ENCODE data around the gene CCDC146.

Gene CCDC146

DNA sequence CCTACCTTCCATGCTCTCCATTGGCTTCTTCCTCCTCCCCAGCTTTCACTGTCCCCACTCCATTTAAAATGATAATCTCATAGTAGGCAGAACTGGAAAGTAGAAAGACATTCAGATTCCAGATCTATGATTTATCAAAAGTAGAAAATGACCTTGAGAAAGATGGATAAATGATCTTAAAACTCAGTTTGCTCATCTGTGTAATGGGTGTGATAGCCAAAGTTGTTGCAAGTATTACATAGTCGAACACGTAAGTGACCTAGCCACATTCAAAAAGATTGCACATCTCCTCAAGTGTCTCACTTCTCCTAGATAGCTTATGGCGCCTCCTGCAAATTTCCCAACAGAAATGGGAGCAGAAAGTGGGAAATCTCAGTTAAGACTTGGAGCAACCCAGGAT lies 167.0 kb downstream of the CCDC146 start:
- no peak for DNase-seq (ENCODE audit: low read depth)

DNA sequence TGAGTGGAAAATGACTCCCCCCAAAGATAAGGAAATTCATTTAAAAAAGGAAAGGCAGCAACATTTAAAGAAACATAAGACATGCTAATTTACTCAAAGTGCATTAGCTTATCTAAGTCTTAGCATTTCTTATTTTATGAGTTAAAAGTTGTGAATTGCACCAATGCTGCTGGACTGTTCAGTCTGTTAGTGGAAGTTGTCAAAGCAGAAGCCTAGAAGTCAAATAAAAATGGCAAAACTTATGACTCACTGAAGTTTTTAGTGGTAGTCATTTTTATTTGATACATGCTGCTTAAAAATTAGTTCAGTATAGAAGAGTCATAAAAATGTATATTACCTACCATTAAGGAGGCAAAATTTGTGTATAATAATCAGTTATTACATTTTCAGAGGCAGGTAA lies 168.0 kb downstream of the CCDC146 start:
- no peak for DNase-seq (ENCODE audit: low read depth)

DNA sequence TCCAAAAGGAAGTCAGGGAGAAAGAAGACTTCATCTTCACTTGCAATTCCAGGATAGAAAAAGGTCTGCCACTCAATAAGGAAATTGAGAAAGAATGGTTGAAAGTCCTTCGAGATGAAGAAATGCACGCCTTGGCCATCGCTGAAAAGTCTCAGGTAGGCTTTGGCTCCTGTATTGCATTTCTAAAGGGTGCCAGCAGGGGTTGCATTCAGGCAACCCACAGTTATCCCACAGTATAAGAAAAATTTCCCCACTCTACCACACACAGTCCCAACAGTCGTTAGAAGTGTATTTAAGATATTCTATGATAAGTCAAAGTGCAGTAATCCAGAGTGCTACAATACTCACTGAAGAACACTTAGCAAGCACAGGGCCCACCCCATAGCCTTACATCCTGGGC lies 170.6 kb downstream of the CCDC146 start:
- DNase-seq (ENCODE audit: low read depth) = no peak

DNA sequence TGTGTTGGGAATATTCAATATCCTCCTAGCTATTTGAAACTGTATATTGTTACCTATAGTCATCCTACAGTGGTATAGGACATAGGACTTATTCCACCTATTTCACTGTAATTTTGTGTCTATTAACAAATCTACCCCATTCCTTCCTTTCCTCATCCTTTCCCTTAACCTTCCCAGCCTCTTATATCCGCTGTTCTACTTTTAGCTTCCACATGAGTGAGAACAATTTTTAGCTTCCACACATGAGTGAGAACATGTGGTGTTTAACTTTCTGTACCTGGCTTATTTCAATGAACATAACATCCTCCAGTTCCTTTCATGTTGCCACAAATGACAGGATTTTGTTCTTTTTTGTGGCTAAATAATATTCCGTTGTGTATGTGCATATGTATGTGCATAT lies 173.1 kb downstream of the CCDC146 start:
- DNase-seq (ENCODE audit: low read depth) = no peak

DNA sequence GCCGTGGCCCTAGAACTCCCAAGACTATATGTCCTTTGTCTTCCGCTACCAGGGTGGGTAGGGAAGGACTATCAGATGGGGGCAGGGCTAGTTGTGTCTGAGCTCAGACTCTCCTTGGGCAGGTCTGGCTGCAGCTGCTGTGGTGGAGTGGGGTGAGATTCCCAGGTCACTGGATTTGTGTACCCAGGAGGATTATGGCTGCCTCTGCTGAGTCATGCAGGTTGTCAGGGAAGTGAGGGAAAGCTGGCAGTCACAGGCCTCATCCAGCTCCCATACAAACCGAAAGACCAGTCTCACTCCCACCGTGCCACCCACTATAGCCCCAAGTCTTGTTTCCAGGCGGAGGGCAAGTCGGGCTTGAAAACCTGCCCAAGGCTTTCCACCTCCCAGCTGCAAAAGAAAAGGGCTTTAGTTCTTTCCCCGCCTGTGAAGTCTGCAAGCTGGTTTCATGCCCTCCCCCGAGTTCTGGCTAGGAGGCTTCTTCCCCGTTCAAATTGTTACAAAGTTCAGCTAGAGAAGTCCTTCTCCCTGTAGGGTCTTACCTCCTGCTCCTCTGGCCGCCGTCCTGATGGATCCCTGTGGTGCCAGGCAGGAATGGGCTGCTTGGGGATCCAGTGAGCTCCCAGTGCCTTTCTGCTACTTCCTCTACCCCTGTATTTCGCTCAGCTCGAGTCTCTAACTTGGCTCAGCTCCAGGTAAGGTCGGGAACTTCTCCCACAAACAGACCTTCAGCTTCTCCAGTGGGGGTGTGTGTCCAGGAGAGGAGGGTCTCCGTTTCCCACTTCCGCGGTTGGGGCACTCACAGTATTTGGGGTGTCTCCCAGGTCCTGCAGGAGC lies 184.0 kb downstream of the CCDC146 start:
- DNase-seq (ENCODE audit: low read depth) = no peak

DNA sequence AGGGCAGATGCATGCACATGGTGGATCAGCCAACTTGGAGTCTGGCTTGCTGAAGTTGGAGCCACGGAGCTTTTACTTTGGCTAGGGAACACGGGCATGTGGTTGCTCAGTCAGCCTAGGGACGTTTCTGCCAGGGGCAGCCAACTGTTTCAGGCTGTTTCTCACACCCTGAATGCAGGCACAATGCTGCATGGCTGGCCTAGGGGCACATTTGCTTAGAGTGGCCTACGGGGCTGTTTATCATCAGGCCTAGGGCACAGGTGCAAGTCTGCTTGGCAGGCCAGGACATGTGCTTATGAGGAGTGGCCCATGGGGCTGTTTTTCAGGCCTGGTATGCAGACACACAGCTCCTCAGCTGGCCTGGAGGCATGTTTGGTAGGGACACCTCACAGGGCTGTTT lies 186.4 kb downstream of the CCDC146 start:
- DNase-seq (ENCODE audit: low read depth) = no peak

DNA sequence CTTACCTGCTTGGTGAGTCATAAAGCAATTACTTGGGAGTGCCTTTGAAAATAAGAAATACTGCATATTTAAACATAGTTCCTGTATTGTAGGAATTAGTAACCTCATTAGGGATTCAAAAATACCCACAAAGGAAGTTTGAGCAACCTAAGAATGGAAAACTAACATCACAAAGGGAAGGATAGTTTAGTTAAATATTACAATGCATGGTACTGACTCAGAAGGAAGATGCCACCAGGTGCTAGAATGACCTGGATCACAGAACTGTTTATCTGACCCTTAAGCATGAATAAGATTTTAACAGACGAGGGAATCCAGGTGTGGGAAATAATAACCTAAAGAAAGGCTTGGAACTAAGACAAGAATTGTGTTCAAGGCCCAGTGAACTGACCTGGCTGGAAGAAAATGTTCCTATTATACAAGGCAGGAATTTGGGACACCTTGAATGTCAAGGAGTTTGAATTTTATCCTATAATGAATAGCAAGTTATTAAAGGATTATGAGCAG lies 187.4 kb downstream of the CCDC146 start:
- no peak for DNase-seq (ENCODE audit: low read depth)

DNA sequence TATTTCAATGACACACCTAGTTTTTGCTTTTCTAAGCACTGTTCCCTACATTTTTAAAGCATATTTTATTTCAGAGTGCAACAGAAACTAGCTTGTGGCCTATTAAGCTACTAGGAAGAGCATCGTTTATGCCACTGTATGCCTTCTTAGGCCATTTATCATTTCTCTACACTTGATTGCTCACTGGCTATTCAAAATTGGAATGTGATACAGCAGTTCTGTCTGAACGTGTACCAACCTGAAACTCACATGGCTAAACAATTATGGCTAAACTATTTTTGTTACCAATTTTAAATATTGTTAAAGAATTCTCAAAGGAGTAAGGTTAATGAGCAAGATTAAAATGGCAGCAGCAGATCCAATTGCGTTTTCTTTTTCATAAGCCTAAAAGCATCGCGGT lies 188.6 kb downstream of the CCDC146 start:
- DNase-seq (ENCODE audit: low read depth) = no peak

DNA sequence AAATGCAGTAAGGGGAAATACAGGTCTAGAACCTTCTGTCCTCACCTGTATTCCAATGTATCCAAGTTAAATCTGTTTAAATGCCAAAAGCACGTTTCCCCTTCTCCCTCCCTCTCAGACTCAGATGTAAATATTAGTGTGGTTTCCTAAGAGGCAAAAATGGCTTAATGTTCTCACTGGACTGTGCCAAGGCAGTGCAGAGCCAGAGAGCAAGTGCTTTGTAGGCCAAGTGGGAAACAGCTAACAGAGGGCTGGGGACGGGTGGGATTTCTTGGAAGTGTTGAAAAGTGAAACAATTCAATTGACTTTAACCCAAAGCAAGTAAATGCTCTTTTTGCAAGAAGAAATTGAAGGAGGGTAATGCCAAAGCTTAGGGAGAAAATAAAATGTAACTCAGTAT lies 190.7 kb downstream of the CCDC146 start:
- DNase-seq (ENCODE audit: low read depth) = no peak

DNA sequence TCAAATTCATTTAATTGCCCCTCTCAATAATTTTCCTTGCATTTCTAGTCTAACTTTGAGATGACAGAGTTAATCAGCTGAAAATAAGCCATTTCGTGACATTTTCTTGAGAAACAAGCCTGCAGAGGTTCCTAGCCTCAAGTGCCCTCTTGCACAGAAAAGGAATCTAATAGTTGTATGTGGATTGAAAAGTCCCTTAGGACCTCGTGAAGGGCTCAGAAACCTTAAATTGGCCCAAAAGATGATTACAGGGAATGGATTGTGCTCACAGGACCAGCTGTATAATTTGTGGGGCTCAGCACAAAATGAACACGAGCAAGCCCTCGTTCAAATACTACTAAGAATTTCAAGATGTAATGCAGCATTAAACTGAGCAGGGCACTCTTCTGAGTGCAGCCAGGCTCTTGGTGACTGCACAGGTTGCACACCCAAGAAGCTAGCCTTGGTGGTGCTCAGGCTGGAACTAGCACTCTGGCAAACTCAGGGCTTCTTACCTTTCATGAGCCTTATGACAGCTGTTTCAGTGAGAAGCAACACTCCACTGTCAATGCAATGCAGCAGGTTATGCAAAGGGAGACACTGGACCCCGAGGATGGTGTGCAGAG lies 191.6 kb downstream of the CCDC146 start:
- DNase-seq (ENCODE audit: low read depth) = no peak

DNA sequence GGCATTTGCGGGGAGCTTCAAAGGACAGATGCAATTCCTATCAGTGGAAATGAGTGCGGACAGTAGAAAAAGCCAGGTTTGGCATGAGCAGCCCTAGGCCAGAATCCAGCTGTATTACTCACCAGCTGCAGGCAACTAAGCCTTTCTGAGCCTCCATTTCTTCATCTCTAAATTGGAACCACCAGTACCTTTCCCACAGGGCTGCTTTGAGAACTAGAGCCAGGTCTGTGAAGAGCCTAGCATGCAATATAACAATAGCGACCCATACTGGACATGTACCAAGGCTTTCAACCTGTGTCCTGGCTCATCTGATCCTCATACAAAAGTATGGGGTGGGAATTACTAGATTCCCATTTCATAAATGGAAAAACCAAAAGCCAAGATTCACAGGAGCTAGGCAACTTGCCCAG lies 192.8 kb downstream of the CCDC146 start:
- no peak for DNase-seq (ENCODE audit: low read depth)

DNA sequence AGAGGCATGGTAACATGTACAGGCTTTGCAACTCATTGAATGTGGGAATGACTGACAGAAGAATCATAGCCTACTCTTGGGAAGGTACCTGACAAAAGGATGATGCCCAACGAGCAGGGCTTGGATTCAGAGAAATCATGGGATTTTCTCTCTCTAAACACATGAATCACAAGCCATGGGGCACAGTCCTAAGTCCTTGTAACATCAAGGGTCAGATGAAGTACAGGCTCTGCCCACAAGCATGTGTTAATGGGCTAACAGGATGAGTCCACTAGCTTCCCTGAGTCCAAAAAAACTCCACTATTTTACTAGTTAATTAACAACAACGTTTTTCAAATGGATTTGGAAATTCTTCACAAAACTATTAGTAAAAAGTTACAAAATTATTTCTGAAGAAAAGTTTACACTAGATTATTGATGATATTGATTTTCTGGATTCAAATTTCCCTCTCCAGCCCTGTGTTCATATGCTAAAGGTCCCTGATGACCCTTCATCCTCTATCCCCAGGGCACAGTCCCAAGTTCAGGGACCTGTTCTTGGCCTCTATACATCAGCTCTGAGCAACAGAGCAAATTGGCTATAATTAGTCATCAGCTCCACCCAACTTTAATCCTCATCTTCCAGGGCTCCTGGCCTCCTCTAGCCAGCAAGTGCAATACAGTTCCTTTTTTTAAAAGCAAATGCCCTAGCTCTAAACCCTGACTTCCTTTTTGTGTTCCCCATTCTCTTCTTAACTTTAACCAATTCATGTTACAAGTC lies 194.0 kb downstream of the CCDC146 start:
- no peak for DNase-seq (ENCODE audit: low read depth)

DNA sequence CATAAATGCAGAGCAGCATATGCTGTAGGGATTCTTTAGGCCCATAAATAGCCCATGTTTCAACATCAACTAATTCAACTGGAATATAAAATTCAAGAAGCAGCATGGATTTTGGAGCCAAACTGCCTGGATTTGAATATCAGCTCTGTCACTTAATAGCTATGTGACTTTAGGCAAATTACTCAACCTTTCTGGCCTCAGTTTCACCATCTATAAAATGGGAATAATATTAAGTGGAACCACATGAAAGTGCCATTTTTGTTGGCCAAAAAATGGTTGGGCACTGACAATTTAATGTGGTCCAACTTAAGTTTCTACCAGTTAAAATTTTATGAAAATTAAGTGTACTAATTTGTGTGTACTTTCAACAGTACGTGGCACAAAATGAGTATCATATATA lies 195.6 kb downstream of the CCDC146 start:
- DNase-seq (ENCODE audit: low read depth) = no peak

DNA sequence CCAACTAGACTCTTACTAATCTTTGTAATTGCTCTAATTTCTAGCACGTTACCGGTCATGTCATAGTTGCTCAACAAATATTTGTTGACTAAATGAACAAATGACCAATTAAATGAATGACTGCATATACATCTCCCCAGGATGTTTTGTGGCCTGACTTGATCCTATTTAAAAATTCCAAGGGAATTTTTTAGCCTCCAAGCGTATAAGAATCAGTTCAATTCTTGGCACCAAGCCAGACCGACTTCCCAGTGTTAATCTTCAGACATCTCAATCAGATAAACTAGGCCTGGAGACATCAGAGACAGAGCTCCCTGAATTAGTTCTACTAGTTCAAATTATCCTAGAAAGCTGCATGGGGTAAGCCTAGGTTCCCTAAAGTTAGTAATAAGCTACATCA lies 197.7 kb downstream of the CCDC146 start:
- DNase-seq (ENCODE audit: low read depth) = no peak

DNA sequence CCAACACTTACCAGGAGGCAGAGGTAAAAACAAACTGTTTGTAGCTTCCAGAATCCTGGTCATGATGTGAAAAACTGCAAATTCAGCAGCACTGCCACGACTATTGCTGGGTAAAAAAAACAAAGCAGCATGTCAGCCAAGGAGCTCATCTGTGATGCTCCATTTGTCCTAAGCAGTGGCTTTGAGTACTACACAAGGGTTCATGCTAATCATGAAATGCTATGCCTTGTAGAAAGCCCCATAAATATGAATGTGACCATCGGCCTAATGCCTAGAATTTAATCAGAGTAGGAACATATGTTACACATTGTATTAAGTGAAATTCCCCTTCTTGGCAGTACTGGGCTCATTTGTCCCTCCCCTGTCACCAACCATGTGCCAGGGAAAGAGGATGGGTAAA lies 198.3 kb downstream of the CCDC146 start:
- no peak for DNase-seq (ENCODE audit: low read depth)

DNA sequence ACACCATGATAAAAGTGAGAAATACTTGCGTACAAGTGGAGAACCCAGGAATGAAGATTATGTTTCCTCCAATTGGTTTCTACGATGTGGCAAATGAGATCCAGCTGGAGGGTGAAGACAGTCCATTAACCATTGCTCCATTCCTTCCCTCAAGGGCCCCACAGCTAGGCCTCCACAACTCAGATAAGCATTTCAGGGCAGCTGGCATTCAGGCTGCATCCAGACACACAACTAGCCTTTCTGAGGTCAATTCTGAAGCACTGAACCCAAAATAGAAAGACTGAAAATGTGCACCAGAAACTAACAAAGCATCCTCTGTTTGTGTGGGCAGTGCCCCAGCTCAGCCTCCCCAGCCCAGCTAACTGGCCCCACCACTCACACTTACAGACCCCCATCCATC lies 198.9 kb downstream of the CCDC146 start:
- no peak for DNase-seq (ENCODE audit: low read depth)

DNA sequence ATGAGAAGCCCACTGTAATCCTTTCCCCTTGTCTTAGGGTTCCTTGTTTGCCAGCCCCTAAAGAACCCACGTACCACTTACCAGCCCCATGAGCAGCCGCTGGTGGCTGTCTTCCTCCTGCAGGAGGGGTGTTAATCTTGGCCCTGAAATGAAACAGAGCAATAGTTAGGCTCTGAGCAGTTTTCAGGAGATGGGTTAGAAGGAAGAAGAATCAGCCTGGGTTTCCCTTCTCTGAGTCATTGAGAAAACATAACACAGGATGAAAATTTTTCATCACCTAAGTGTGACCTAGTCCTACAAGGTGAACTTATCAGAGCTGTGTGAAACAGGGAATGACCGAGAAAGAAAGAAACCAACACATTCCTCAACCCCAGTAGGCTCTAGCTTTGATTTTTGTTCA lies 203.7 kb downstream of the CCDC146 start:
- no peak for DNase-seq (ENCODE audit: low read depth)

DNA sequence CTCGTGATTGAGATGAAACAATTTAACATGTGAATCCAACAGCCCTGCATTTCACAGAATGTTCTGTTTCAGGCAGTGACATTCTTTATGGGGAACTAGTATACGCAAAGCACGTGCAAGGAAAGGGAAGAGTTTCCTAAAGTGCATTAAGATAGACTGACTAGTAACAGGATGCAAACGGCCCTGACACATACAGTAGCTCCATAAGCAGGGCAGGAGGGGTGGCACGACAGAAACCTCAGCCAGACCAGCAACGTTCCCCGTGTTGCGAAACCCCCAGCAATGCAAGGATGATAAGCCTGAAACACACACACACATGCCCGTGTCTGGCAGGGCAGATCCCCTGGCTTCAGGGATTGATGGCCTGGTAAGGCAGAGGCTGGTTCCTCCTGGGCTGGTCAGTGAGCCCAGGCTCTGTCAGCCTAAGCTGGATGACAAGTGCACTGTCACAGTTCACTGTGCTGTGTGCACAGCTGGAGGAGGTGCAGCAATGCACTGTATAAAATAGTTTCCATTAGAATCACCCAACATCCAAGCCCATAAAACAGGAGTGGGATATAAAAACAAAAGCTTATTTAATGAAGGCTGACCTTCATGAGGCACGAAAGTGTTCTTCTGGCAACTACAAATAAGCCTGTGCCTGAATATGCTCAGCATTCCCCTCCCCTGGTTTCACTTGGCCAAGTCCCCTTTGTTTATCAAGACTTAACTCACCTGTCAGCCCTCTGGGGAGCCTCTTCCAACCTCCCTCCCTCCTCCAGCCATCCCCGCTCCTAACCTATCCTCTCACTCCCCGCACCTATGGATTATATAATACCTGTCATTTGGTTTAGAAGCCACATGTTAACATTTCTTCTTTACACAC lies 204.9 kb downstream of the CCDC146 start:
- DNase-seq (ENCODE audit: low read depth) = no peak

DNA sequence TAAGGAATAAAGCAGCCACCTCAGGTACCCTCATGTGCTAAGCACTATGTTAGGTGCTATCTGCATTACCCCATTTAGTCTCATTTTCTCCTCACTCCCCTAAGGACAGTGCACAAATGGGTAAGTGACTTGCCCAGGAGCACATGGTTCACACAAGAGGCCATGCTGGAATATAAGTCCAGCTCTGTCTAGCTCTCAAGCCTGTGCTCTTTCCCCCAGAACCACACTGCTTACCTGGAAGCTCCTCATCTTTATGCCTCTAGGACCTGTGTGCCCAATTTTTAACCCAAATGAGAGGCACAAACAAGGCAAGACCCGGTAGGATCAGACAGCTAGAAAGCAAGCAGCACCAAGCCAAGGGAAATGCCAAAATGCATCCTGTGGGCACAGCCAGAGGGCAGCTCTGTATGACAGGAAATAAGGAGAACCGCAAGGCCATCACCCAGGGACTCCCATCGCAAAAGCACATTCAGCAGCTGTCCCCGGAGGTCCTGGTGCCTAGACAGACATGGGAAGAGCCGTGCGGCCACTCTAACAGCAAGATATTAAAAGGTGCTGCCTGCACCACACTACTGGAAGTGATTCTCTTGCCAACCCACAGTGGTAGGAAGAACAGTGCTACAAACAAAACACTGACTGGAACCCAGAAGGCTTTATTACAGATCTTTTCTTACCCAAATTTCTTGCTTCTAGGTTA lies 205.7 kb downstream of the CCDC146 start:
- no peak for DNase-seq (ENCODE audit: low read depth)

DNA sequence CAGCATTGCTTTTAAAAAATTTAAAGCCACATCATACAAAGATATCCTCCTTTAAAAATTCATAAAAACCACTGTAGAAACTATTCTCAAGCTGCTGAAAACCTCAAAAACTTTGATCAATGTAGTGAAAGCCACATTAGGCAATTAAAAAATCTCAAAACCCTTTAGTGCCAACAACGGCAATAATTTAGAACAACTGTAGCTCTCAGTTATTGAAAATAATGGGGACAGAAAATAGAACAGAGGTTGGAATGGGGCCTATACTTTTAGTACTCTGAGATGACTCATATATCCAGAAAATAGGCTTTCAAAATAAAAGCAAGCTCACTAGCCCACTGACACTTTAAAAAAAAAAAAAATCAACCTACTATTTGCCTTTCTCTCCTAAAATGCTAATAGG lies 206.3 kb downstream of the CCDC146 start:
- DNase-seq (ENCODE audit: low read depth) = no peak

DNA sequence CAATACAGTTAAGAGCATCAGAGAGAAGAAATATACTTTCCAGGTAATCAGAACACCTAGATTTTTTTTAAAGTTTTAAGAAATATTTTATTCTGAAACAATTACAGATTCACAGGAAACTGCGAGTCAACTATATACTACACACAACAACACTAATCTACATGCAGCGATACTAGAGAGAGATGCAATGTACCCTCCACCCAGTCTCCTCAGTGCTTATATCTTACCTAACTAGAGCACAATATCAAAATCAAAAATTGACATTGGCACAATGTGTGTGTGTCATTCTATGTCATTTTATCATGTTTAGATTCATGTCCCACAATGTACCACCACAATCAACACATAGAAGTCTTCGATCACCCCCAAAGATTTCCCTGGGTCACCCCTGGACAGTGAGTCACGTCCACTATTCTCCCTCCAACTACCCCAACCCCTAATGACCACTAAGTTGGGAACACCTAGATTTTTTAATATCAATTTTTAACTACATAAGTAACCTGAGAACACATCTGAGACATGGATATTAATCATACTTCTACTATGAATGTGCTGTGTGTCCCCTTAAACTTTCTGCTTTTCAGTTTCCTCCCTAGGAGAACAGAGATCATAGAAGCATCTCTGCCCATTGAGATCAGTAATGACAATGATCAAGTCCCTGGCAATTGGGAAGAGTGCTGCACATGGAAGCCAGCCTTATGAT lies 207.2 kb downstream of the CCDC146 start:
- DNase-seq (ENCODE audit: low read depth) = no peak
